ENCODE measurements around the gene FANK1.
"Not testable (repeated sequence)": the region's sequence is repeated elsewhere in the genome, so short reads cannot be mapped to it uniquely, and the experiment has no call there.

FANK1 gene

DNA sequence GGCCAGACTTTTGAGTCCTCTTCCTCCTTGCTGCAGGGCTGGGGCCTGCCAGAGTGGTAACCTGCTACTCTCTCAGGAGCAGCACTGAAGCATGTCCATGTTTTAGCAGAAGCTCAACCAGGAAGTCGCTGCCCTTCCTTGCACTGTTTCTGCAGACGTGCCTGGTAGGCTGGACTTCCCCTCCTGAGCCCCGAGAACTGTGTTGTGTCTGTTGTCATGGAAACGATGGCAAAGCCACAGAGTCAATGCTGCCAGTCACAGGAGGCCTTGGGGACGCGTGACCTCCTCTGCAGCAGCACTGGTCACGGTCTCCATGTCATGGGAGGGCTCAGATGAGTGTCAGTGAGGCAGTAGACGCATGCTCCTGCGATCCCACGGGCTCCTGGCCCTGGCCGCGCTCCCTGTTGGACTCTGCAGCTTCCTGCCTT, 145.5 kb downstream of the FANK1 start:
- no peak for DNase-seq (ENCODE audit: low read depth)
- H3K4me3 ChIP-seq (ENCODE audit: control insufficient read depth, low read depth, low read length) = no peak overlapping the region
- TF ChIP-seq, protein P1, sequence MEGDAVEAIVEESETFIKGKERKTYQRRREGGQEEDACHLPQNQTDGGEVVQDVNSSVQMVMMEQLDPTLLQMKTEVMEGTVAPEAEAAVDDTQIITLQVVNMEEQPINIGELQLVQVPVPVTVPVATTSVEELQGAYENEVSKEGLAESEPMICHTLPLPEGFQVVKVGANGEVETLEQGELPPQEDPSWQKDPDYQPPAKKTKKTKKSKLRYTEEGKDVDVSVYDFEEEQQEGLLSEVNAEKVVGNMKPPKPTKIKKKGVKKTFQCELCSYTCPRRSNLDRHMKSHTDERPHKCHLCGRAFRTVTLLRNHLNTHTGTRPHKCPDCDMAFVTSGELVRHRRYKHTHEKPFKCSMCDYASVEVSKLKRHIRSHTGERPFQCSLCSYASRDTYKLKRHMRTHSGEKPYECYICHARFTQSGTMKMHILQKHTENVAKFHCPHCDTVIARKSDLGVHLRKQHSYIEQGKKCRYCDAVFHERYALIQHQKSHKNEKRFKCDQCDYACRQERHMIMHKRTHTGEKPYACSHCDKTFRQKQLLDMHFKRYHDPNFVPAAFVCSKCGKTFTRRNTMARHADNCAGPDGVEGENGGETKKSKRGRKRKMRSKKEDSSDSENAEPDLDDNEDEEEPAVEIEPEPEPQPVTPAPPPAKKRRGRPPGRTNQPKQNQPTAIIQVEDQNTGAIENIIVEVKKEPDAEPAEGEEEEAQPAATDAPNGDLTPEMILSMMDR (IDR thresholded peaks at IDR 0.05; ENCODE audit: control insufficient read depth, insufficient read depth, low read depth, low read length, missing control alignments) = no peak

DNA sequence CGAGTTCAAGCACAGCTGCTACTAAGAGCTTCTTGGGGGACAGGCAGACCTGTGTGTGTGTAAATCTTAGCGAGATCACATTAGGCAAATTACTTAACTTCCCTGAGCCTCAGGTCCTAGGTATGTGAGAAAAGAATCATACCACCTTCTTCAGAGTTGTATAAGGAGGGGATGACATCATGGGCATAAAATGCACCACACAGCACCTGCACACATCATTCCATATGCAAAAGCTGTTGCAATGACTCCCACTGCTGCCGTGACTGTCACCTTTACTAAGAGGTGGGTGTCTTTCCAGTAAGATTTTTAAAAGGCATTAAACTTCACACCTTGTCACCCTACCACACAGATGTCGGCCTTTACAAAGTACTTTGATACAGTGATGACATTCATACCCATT, 146.0 kb downstream of the FANK1 start:
- no peak overlapping the region for H3K4me3 ChIP-seq (ENCODE audit: control insufficient read depth, low read depth, low read length)
- TF ChIP-seq, protein P1 (IDR thresholded peaks at IDR 0.05; ENCODE audit: control insufficient read depth, insufficient read depth, low read depth, low read length, missing control alignments) = no peak
- no peak for DNase-seq (ENCODE audit: low read depth)

DNA sequence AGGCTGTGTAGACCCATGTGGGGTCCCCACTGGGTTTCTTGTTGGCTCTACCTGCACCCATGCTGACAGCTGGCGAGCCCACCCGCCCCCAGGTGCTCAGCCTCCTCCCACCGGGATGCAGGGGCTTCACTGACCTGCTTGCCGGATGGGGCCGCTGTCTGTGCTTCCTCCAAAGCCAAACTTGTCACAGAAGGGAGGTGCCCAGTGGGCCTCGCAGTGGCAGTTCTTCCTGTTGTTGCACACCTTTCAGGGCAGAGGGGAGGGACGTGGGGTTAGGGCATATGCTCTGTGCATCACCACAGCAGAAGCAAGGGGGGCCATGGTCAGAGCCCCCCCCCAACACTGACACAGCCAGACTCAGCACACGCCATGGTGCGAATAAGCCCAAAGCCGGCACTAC, 146.5 kb downstream of the FANK1 start:
- DNase-seq (ENCODE audit: low read depth) = no peak
- no peak overlapping the region for H3K4me3 ChIP-seq (ENCODE audit: control insufficient read depth, low read depth, low read length)
- TF ChIP-seq, protein P1 (IDR thresholded peaks at IDR 0.05; ENCODE audit: control insufficient read depth, insufficient read depth, low read depth, low read length, missing control alignments) = no peak

DNA sequence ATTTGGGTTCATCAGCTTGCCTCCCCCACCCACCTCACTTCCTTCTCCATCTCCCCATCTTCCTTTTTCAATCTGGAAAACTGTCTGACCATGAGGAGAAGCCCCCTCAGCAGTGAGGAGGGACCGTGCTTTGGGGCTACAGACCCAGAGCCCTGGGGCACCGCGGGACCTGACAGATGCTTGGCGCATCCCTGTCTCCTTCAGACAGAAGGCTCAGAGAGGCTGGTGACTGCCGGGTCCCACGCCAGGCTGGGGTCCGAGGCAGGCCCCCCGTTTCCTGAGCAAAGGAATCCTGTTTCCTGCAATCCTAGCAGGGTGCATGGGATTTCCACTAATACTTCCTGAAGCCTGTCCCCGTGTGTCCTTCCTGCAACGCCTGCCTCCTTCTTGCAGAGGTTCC, 147.0 kb downstream of the FANK1 start:
- no peak for DNase-seq (ENCODE audit: low read depth)
- H3K4me3 ChIP-seq (ENCODE audit: control insufficient read depth, low read depth, low read length) = no peak overlapping the region
- TF ChIP-seq, protein P1 (IDR thresholded peaks at IDR 0.05; ENCODE audit: control insufficient read depth, insufficient read depth, low read depth, low read length, missing control alignments) = no peak

DNA sequence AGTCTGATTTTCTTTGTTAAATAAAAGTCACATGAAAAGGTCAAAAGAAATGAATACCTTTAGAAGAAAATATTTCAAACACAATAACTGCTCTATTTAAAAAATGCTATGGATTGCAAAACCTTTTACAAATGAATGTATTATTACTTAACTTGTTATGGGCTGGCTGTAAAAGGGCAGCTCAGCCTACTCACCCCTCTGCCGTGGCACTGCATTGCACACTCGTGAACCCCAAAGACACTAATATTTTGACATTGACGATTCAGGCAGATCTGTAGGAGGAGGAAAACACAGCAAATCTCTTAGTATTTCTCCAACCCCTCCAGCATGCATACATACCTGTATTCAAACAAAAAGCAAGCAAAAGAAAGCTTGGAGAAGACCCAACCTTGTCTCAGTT, 149.5 kb downstream of the FANK1 start:
- no peak overlapping the region for H3K4me3 ChIP-seq (ENCODE audit: control insufficient read depth, low read depth, low read length)
- TF ChIP-seq, protein P1 (IDR thresholded peaks at IDR 0.05; ENCODE audit: control insufficient read depth, insufficient read depth, low read depth, low read length, missing control alignments) = no peak
- no peak for DNase-seq (ENCODE audit: low read depth)

DNA sequence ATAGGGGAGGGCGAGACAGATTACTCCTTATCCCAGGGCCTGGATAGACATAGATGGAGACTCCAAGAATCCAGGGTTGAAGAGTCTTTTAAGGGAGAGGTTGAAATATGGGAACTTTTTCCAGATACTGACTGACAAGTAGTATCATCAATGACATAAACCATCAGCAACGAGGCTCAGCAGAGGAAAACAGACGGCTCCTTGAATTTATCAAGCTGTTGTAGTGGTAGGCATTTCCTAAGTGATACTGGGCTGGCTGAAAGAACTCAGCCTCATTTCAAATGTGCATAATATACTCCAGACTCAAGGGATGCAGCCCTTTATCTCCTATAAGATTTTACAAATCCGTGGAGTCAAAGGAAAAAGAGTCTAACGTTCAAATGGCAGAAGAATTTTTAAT, 150.5 kb downstream of the FANK1 start:
- no peak for DNase-seq (ENCODE audit: low read depth)
- TF ChIP-seq, protein P1 (IDR thresholded peaks at IDR 0.05; ENCODE audit: control insufficient read depth, insufficient read depth, low read depth, low read length, missing control alignments) = no peak
- no peak overlapping the region for H3K4me3 ChIP-seq (ENCODE audit: control insufficient read depth, low read depth, low read length)

DNA sequence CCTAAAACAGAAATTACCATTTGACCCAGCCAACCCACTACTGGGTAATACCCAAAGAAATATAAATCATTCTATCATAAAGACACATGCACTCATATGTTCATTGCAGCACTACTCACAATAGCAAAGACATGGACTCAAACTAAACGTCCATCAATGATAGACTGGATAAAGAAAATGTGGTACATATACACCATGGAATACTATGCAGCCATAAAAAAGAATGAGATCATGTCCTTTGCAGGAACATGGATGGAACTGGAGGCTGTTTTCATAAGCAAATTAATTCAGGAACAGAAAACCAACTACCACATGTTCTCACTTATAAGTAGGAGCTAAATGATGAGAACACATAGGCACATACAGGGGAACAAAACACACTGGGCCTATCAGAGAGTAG, 151.4 kb downstream of the FANK1 start:
- DNase-seq (ENCODE audit: low read depth) = not testable (repeated sequence)

More for the DNA sequence above, 151.4 kb downstream of the FANK1 start:
- not testable (repeated sequence) for H3K4me3 ChIP-seq (ENCODE audit: control insufficient read depth, low read depth, low read length)
